Sigmoid colon (tissue), 4 donors: ENCODE measurements around the gene UNC119.

Experiments
- POLR2A ChIP-seq, 2 donors: fragments of 450-650 bp; IDR thresholded peaks; one replicate each; pipeline ENCODE4 v1.6.1; 2016; ENCODE audit warnings: antibody characterized with exemption in 2 of 2, mild to moderate bottlenecking in 2 of 2, moderate library complexity in 2 of 2
- POLR2AphosphoS5 ChIP-seq, 4 donors: sonication (generic); formaldehyde crosslinking; IDR thresholded peaks; one replicate each; pipeline ENCODE4 v1.6.1; 2017; ENCODE audit warnings: antibody characterized with exemption in 4 of 4

GRCh38 chr17:28518132-28518531, 34.3 kb downstream of the UNC119 start:
- TF ChIP-seq POLR2A (IDR thresholded peaks at IDR 0.05) (no peak), POLR2AphosphoS5 (IDR thresholded peaks at IDR 0.05) (no peak)
